Activated naive CD4-positive, alpha-beta T cell treated with anti-CD3 and anti-CD28 coated beads, Interleukin-2, amount 10 ng/mL, durations not matched to agents 7 days and 5 days (primary cell): Measurements from ENCODE around the gene KRT17.
"Not testable (repeated sequence)": the region's sequence is repeated elsewhere in the genome, so short reads cannot be mapped to it uniquely, and the experiment has no call there.

Experiments used
- CTCF ChIA-PET: fragments of 350-600 bp; sonication (Branson Sonifier 250); formaldehyde crosslinking; loops from one replicate; lab custom pipeline; 2021; ENCODE audit warnings: antibody characterized with exemption; lab: Charles Lee
- DNase-seq: peaks from one replicate; pipeline ENCODE4 v3.0.0-alpha.2; 2020
- H3K27ac Mint-ChIP-seq: one replicate; pipeline ENCODE4 v1.8.0; 2021; ENCODE audit warnings: mild to moderate bottlenecking, moderate library complexity, mixed read lengths
- H3K27me3 Mint-ChIP-seq: one replicate; pipeline ENCODE4 v1.8.0; 2021; ENCODE audit warnings: mild to moderate bottlenecking, mixed read lengths
- H3K36me3 Mint-ChIP-seq: one replicate; pipeline ENCODE4 v1.8.0; 2021; ENCODE audit warnings: mixed read lengths
- H3K4me1 Mint-ChIP-seq: one replicate; pipeline ENCODE4 v1.8.0; 2021; ENCODE audit warnings: mixed read lengths
- H3K4me3 Mint-ChIP-seq: one replicate; pipeline ENCODE4 v1.8.0; 2021; ENCODE audit warnings: mild to moderate bottlenecking, moderate library complexity, mixed read lengths
- H3K9me3 Mint-ChIP-seq: one replicate; pipeline ENCODE4 v1.8.0; 2021; ENCODE audit warnings: mixed read lengths

The KRT17 gene

DNA sequence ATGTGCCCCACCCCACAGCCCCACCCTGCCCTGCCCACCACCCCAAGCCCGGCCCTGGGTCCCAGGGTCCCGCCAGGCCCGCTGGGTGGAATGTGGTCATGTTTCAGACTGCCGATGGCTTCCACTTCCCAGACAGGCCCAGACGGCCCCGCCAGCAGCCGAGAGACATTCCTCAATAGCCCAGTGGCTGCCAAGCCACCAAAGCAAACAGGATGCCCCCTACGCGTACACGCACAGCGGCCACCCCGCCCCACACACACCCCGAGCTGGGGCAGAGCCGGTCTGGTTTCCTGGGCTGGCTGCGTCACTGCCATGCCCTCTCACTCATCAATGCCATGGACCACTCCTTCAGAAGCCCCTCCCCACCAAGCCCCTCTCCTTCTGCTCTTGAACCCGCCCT lies 1.2 kb upstream of the KRT17 start:
- Mint-ChIP-seq H3K36me3 (no peaks in the 10 kb centered on the region), H3K4me1 (no peaks in the 10 kb centered on the region), H3K27me3 (peaks cover 4% of the 10 kb centered on the region), H3K4me3 (no peak overlapping the region), H3K27ac (no peak overlapping the region), H3K9me3 (no peaks in the 10 kb centered on the region)
- CTCF ChIA-PET, result no interaction called here
- no peak for DNase-seq

DNA sequence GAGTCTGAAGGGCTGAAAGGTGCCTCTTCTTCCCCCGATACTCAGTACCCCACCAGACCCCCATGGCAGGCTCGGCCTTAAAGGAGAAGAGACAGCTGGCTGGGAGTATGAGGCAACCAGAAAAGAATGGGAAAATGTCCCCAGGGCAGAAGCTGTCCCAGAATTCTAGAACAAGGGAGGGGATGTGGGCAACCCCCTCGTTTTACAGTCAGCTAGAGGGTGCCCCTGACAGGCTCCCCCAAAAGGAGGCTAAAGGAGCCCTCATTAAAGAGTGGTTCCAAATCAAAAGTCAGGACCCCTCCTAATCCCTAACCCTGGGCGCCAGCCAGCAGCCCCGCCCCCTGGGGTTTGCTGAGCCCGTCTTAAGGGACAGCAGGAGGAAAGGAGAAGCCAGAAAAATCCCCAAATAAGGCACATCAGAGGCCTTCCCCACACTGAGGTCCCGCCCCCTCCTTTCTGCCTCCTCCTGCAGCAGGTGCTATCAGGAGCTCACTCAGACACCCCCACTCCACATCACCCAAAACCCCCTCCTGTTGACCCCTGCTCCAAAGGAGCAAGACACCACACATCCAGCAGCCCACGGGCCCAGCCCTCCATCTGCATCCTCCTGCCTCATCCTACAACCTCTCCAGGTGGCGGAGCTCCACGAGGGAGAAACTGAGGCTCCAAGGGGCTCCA lies 1.1 kb downstream of the KRT17 start:
- H3K27ac Mint-ChIP-seq, H3K36me3 Mint-ChIP-seq, H3K27me3 Mint-ChIP-seq, H3K4me1 Mint-ChIP-seq, H3K4me3 Mint-ChIP-seq, CTCF ChIA-PET, H3K9me3 Mint-ChIP-seq, DNase-seq: not testable (repeated sequence)

DNA sequence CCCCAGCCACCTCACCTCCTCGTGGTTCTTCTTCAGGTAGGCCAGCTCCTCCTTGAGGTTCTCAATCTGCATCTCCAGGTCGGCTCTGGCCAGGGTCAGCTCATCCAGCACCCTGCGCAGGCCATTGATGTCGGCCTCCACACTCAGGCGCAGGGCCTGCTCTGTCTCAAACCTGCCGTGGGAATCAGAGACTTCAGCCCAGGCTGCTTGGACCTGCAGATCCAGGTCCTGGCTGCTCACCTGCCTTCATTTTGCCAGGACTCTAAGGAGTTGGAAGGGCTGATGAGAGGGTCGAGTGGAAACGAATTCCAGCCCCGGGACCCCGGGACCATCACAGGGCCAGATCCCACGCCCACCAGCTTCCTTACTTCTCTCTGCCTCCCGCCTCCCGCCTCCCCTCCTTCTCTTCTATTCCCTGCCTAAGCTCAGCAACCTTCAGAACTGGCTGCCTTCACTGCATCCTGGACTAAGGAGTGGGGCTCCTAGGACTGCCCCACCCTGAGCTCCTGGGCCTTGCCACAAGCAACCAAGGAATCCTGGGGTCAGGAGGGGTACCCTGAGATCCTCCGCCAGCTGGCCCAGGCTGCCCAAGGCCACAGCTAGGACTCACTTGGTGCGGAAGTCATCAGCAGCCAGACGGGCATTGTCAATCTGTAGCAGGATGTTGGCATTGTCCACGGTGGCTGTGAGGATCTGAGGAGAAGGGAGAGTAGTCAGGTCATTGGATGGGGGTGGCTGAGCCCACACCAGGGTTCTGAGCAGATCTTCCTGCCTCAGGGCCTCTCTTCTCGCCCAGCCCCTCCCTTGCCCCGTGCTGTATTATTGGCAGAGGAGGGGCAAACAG lies 1.8 kb downstream of the KRT17 start:
- H3K36me3 Mint-ChIP-seq, H3K27ac Mint-ChIP-seq, H3K4me1 Mint-ChIP-seq, DNase-seq, H3K9me3 Mint-ChIP-seq, CTCF ChIA-PET, H3K4me3 Mint-ChIP-seq, H3K27me3 Mint-ChIP-seq: not testable (repeated sequence)

DNA sequence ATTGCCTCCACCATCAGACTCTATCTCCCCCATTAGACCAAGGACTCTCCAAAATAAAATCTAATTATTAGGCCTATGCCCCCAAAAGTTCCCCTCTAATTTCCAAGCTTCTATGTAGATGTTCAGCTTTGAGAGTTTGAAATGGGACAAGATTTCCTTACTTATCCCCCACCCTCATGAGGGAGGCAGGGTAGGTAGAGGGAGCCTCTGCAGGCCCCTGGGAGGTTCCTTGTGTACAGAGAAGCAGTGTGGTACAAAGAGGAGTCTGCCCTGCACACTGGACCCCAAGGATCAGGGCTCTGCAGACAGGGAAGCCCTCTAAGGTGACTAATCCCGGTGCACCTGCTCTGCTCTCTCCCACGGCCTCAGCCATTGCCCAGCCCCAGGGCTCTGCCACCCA lies 2.5 kb downstream of the KRT17 start:
- no peaks in the 10 kb centered on the region for H3K36me3 Mint-ChIP-seq
- CTCF ChIA-PET, result no interaction called here
- H3K27ac Mint-ChIP-seq, result no peak overlapping the region
- no peaks in the 10 kb centered on the region for H3K4me1 Mint-ChIP-seq
- no peaks in the 10 kb centered on the region for H3K9me3 Mint-ChIP-seq
- peaks cover 4% of the 10 kb centered on the region for H3K27me3 Mint-ChIP-seq
- no peak for DNase-seq
- H3K4me3 Mint-ChIP-seq, result no peak overlapping the region

DNA sequence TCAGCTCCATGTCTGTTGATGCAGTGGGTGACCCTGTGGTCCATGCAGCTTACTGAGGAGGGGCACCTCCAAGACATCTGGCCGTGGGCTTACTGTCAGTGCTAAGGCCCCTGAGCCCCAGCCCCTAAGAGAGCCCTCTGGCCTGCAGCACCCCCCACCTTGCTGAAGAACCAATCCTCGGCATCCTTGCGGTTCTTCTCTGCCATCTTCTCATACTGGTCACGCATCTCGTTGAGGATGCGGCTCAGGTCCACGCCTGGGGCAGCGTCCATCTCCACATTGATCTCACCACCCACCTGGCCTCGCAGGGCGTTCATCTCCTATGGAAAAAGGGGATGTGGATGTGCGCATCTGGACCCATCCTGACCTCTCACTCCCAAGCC lies 2.9 kb downstream of the KRT17 start:
- H3K4me3 Mint-ChIP-seq, H3K36me3 Mint-ChIP-seq, H3K9me3 Mint-ChIP-seq, DNase-seq, H3K4me1 Mint-ChIP-seq, CTCF ChIA-PET, H3K27ac Mint-ChIP-seq, H3K27me3 Mint-ChIP-seq: not testable (repeated sequence)

DNA sequence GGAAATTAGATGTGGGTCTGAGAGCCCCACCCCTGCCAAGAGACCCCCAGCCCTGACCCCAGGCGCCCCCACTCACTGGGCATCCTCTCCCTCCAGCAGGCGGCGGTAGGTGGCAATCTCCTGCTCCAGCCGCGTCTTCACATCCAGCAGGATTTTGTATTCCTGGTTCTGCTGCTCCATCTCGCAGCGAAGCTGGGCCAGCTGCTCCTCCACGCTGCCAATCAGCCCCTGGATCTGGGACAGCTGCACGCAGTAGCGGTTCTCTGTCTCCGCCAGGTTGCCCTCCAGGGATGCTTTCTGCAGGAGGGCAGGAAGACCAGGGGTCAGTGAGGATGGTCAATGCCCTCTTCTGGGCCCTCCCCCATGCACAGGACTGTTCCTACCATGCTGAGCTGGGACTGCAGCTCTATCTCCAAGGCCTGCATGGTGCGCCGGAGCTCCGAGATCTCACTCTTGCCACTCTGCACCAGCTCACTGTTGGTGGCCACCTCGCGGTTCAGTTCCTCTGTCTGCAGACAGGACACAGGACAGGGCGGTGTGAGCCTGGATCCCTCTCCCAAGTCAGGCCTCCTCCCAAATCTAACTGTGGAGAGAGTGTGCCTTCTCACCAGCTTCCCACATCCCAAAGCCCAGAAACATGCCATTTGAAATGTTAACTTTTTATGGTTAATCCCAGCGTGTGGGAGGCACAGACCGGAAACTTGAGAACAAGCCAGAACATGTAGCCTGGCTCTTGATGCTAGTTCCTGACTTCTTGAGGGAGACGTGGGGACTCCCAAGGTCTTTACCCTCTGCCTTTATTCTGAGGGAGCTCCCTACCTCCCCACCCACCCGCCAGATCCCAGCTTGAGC lies 3.6 kb downstream of the KRT17 start:
- CTCF ChIA-PET, result no interaction called here
- H3K27me3 Mint-ChIP-seq, result peaks cover 4% of the 10 kb centered on the region
- H3K4me3 Mint-ChIP-seq, result no peak overlapping the region
- no peak overlapping the region for H3K27ac Mint-ChIP-seq
- no peak for DNase-seq
- no peaks in the 10 kb centered on the region for H3K9me3 Mint-ChIP-seq
- H3K4me1 Mint-ChIP-seq, result no peaks in the 10 kb centered on the region
- H3K36me3 Mint-ChIP-seq, result no peaks in the 10 kb centered on the region

DNA sequence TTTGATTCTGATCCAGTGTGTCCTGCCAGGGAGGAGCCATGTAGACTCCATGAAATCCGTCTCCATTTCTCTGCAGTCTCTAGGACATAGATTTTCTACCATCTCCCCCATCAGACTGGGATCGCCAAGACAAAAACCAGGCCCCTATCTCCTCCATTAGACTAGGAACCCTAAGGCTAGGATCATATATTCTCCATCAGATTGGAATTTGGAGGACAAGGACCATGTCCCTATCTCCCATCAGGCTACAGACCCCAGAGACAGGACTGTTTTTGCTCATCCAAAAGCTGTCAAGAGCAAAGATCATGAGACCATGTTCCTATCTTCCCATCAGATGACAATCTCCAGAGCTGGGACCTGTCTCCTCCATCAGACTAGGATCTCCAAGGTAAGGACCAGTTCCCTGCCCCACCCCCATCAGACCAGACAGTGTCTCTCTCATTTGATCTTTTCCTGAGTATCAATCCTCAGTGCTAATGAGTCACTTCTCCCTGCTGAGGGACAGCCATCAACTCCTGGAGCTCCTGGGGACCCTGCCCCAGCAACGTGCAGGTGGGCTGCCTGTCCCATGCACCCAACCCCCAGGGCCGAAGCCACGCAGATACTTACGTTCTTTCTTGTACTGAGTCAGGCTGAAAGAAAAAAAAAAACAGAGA lies 4.3 kb downstream of the KRT17 start:
- H3K27me3 Mint-ChIP-seq, H3K4me3 Mint-ChIP-seq: not testable (repeated sequence)

DNA sequence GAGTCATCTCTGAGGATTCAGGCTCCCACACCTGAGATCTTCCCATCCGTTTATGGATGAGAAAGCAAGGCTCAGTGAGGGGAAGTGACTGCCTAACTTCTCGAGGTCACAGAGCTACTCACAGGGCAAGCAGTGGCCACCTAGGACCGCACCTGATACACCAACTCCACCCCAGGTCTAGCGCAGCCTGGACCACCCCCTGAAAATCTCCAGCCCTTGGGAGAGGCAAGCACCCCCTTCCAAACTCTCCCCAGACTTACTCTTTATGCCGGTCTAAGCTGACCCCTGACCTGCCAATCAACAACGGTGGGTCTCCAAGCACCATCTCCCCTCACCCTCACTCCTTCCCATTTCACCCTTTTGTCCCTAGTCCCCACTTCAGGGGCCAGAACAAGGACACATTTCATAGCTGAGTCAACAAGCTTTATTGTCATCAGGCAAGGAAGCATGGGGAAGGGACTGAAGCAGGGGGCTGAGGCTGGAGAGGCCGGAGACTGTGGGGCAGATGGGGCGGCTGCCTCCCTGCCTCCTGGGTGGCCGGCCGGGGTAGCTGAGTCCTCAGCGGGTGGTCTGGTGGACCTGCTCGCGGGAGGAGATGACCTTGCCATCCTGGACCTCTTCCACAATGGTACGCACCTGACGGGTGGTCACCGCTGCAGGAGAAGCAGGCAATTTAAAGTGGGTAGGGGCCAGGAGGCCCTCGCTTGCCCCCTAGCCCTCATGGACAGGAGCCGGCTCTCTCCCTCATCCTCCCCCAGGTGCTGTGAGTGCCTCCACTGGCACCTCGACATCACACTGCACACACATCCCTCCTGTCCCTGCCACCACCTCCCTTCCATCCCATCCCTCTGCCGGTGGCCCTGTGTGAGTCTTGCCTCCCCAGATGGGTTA lies 5.1 kb downstream of the KRT17 start:
- DNase-seq, result no peak
- no peaks in the 10 kb centered on the region for H3K36me3 Mint-ChIP-seq
- H3K4me3 Mint-ChIP-seq, result no peak overlapping the region
- H3K9me3 Mint-ChIP-seq, result no peaks in the 10 kb centered on the region
- H3K4me1 Mint-ChIP-seq, result no peaks in the 10 kb centered on the region
- no peak overlapping the region for H3K27ac Mint-ChIP-seq
- CTCF ChIA-PET, result no interaction called here
- H3K27me3 Mint-ChIP-seq, result peaks cover 4% of the 10 kb centered on the region

More for the DNA sequence above, 4.3 kb downstream of the KRT17 start:
- CTCF ChIA-PET, H3K9me3 Mint-ChIP-seq, DNase-seq, H3K27ac Mint-ChIP-seq, H3K36me3 Mint-ChIP-seq, H3K4me1 Mint-ChIP-seq: not testable (repeated sequence)

DNA sequence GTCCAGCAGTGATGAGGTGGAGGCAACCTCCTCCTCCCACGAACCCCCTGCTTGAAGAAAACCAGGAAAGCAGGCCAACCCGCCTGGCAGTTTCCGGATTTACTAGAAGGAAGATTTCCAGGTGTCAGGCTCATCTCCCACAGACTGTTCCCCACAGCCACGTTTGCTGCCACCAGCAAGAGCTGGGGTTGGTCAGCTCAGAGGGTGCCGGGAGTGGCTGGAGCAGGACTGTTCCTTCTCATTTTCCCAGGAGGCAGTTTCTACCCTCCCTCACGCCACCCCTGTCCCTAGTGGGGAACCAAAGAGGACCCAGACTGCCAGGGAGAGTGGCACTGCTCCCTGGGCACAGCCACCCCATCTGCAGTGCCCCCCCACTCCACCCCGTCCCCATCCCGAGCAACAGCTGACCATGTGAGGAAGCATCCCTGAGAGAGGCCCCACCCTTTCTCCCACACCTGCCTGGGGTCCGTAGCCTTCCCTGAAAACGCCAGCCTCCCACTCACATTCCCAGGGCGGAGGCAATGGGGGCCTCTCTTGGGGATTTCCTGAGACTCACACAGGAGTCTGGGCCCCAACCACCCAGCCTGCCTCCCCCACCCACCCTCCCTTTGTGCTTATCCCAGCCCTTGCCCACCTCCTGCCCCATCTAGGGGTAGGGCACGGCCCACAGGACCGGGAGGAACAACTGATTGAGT lies 5.9 kb downstream of the KRT17 start:
- peaks cover 4% of the 10 kb centered on the region for H3K27me3 Mint-ChIP-seq
- CTCF ChIA-PET, result no interaction called here

DNA sequence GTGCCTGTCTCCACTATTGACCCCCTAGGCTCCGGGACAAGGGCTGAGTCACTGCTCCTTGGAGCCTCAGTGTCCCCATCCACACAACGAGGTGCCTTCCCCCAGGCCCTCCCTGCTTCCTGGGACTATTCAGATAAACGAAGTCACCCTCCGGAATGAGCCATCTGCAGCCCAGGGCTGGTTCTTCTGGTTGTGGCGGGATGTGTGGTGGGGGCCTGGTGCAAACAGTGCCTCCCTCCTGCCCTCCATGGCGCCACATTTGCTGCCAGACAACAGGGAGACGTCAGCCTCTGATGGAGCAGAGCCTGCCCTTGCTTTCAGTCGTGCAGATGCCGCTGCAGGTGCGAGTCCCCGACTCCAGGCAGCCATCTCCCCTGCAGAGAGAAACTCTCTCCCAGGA lies 6.7 kb downstream of the KRT17 start:
- CTCF ChIA-PET, result no interaction called here
- DNase-seq, result no peak
- H3K27me3 Mint-ChIP-seq, result peaks cover 2% of the 10 kb centered on the region
- no peak overlapping the region for H3K4me3 Mint-ChIP-seq
- no peaks in the 10 kb centered on the region for H3K9me3 Mint-ChIP-seq
- no peaks in the 10 kb centered on the region for H3K4me1 Mint-ChIP-seq
- no peak overlapping the region for H3K27ac Mint-ChIP-seq
- H3K36me3 Mint-ChIP-seq, result no peaks in the 10 kb centered on the region

More for the DNA sequence above, 5.9 kb downstream of the KRT17 start:
- H3K4me3 Mint-ChIP-seq, result no peak overlapping the region
- no peak overlapping the region for H3K27ac Mint-ChIP-seq
- H3K4me1 Mint-ChIP-seq, result no peaks in the 10 kb centered on the region
- no peaks in the 10 kb centered on the region for H3K36me3 Mint-ChIP-seq
- H3K9me3 Mint-ChIP-seq, result no peaks in the 10 kb centered on the region
- DNase-seq, result no peak

DNA sequence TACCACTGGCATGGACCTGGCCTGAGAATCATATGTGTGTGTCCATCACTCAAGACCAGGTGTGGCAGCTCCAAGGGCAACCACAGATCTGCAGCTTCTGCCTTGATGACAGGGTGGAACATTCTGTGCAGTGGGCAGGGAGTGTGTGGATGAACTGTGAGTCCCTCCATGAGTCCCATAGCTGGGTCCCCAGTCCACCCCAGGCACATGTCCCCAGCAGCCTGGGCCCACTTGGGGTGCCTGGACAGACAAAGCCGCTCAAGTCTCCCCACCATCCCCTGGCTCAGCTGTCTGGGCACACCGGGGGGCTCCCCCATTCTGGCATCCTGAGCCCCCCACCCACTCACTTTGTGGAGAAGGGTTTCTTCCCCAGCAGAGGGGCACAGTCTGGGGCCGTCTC lies 7.2 kb downstream of the KRT17 start:
- DNase-seq, result no peak
- no peaks in the 10 kb centered on the region for H3K36me3 Mint-ChIP-seq
- CTCF ChIA-PET, result no interaction called here
- no peaks in the 10 kb centered on the region for H3K4me1 Mint-ChIP-seq
- no peak overlapping the region for H3K4me3 Mint-ChIP-seq
- H3K9me3 Mint-ChIP-seq, result no peaks in the 10 kb centered on the region
- no peaks in the 10 kb centered on the region for H3K27me3 Mint-ChIP-seq
- no peak overlapping the region for H3K27ac Mint-ChIP-seq

DNA sequence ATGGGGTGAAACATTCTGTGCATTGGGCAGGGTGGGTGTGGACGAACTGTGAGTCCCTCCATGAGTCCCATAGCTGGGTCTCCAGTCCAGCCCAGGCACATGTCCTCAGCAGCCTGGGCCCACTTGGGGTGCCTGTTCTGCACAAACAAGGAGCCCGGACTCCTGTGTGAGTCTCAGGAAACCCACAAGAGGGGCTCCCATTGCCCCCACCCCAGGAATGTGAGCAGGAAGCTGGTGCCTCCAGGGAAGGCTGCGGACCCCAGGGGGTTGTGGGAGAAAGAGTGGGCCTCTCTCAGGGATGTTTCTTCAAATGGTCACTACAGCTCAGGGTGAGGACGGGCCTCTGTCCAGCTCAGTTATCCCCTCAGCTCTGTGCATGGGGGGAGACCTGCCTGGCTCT lies 7.9 kb downstream of the KRT17 start:
- H3K4me3 Mint-ChIP-seq, DNase-seq, H3K27ac Mint-ChIP-seq, H3K36me3 Mint-ChIP-seq, CTCF ChIA-PET, H3K4me1 Mint-ChIP-seq, H3K9me3 Mint-ChIP-seq, H3K27me3 Mint-ChIP-seq: not testable (repeated sequence)

DNA sequence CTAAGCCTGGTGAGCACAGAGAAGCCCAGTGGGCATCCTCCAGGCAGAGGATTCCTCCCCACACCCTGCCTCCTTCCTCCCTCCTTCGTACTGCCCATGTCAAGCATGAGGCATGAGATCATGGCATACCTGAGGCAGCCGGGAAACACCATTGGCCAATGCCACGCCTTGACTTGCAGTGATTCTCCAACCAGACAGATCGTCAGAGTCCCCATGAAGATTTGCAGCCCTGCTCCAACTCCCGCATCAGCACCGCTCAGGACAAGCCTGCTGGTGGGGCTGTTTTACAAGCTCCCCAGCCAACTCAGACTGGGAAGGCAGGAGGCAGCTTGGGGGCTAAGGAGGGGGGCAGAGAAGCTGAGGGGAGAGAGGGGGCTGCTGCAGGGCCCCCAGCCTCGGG lies 8.9 kb downstream of the KRT17 start:
- H3K27me3 Mint-ChIP-seq, result peaks cover 9% of the 10 kb centered on the region
- no peak for DNase-seq
- no peaks in the 10 kb centered on the region for H3K36me3 Mint-ChIP-seq
- H3K9me3 Mint-ChIP-seq, result no peaks in the 10 kb centered on the region
- CTCF ChIA-PET, result no interaction called here
- no peak overlapping the region for H3K4me3 Mint-ChIP-seq
- no peaks in the 10 kb centered on the region for H3K4me1 Mint-ChIP-seq
- H3K27ac Mint-ChIP-seq, result no peak overlapping the region
